ENCODE results near the gene DPCD. TPM values are rescaled to one million over a fixed set of nuclear protein-coding genes. Genes with fewer than 3 reads are reported as not detected.

Gene DPCD
- total RNA-seq, 4 donors from 2014 or later: 18.1 to 73.0 (median 37.3) TPM

DNA sequence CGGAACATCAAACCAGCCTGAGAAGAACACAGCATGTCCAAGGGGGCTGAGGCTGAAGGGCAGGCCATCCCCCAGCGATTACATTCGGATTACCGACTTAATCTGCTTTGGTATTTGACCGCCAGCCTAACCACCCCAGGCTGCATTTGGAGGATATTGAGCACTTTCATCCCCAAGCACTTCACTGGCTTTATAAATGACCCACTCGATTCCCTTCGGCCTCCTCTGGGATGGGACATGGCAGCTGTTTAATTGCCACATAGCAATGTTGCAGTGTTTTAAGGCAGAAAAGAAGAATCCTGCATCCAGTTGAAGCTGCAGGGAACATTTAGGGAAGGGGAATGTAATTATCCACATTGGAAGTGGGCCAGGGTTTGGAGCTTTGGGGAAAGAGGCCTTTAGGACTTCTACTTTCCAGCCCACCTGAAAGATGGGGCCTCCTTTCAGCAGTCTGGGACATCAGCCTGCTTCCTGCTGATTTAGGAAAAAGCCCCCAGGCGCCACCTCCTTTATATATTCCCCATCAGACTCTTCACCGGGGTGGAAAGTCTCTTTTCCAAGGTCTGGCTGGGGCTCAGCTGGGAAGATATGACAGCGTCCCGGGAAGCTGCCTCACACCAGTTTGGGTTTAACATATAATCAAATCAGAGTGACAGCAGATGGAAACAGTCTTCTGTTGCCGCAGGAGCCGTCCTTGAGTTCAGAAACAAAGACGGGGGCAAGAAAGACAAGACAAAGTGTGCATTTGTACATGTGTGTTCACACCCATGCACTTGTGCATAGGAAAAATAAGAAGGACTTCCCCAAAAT lies 9.2 kb downstream of the DPCD start:
- 73 to 81% methylated on average over 14 of the region's 14 CpGs for WGBS, 2 donors
- no peak for TF ChIP-seq POLR2A (IDR thresholded peaks at IDR 0.05)
- TF ChIP-seq, protein P1, sequence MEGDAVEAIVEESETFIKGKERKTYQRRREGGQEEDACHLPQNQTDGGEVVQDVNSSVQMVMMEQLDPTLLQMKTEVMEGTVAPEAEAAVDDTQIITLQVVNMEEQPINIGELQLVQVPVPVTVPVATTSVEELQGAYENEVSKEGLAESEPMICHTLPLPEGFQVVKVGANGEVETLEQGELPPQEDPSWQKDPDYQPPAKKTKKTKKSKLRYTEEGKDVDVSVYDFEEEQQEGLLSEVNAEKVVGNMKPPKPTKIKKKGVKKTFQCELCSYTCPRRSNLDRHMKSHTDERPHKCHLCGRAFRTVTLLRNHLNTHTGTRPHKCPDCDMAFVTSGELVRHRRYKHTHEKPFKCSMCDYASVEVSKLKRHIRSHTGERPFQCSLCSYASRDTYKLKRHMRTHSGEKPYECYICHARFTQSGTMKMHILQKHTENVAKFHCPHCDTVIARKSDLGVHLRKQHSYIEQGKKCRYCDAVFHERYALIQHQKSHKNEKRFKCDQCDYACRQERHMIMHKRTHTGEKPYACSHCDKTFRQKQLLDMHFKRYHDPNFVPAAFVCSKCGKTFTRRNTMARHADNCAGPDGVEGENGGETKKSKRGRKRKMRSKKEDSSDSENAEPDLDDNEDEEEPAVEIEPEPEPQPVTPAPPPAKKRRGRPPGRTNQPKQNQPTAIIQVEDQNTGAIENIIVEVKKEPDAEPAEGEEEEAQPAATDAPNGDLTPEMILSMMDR (IDR thresholded peaks at IDR 0.05): no peak
- Histone ChIP-seq H3K27me3 (no peaks in the 10 kb centered on the region), H3K4me3 (replicated peaks in 1 of 3) (no peak overlapping the region), H3K9me3 (no peaks in the 10 kb centered on the region), H3K36me3 (no peaks in the 10 kb centered on the region), H3K27ac (no peak overlapping the region), H3K4me1 (peaks cover 0 to 7% of the 10 kb centered on the region in 2 donors)
- no peak for DNase-seq
- intact Hi-C loops (cut with DNase I): no loop called here

DNA sequence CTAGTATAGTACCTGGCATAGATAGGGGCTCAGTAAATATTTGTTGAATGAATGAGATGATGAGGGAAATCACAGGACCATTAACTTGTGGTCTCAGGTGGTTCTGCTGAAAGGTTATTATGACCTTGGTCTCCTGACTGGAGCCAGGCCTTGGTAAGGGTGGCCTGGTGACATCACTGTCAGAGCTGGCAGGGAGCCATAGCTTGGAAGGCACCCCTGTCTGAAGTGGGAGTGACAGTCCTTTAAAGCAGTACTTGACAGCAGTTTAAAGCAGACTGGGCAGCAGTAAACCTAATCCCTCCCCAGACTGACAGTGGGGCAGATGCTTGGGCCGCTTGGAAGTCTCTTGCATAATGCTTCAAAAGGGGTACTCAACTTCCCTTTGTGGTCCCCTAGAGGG lies 13.4 kb downstream of the DPCD start:
- intact Hi-C loops (cut with DNase I): no loop called here
- peaks cover 6 to 8% of the 10 kb centered on the region in 2 donors for H3K36me3 ChIP-seq
- no peak overlapping the region for H3K27ac ChIP-seq
- TF ChIP-seq, protein P1 (IDR thresholded peaks at IDR 0.05): no peak
- no peak for TF ChIP-seq POLR2A (IDR thresholded peaks at IDR 0.05)
- 50 to 88% methylated on average over 1 of the region's 1 CpG for WGBS, 2 donors
- H3K4me1 ChIP-seq: peaks cover 0 to 11% of the 10 kb centered on the region in 2 donors
- no peak overlapping the region for H3K4me3 ChIP-seq (replicated peaks in 1 of 3)
- peak; percentile 78 to 82 for DNase-seq
- H3K9me3 ChIP-seq: no peaks in the 10 kb centered on the region
- H3K27me3 ChIP-seq: no peaks in the 10 kb centered on the region

DNA sequence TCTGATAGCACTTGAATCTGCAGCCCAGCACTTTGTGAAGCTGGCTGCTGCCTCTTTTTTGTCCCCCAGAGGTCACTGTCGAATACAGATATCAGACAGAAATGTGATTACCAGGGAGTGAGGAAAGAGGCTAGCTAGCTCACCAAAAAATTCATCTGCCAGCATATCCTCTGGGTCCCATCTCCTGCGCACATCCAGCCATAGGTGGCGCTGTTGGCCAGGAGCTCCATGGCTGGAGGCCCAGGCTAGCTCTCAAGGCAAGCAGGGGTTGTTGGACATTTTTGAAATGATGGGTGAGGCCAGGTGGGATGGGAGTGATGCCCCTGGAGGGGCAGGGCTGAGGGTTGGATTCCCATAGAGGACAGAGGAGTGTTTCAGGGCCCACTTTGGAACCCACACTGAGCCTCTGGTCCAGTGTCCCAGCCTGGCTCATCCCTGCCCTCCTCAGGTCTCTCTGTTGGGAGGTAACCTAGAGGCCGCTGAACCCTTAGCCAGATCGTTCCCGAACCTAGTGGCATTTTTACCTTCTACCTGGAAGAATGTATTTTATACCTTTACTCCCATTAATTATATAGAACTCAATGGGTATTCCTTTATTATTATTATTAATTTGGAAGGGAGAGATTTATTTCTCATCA lies 14.8 kb downstream of the DPCD start:
- Histone ChIP-seq H3K9me3 (no peaks in the 10 kb centered on the region), H3K27me3 (no peaks in the 10 kb centered on the region), H3K27ac (no peak overlapping the region), H3K4me3 (replicated peaks in 1 of 3) (no peak overlapping the region), H3K36me3 (peaks cover 6 to 10% of the 10 kb centered on the region in 2 donors), H3K4me1 (peaks cover 0 to 11% of the 10 kb centered on the region in 2 donors)
- intact Hi-C loops (cut with DNase I): no loop called here
- no peak for TF ChIP-seq POLR2A (IDR thresholded peaks at IDR 0.05)
- TF ChIP-seq, protein P1 (IDR thresholded peaks at IDR 0.05): peak; percentile 47 to 85 (median 66)
- WGBS, 2 donors: 46 to 60% methylated on average over 6 of the region's 6 CpGs
- DNase-seq: peak; percentile 69 to 75

DNA sequence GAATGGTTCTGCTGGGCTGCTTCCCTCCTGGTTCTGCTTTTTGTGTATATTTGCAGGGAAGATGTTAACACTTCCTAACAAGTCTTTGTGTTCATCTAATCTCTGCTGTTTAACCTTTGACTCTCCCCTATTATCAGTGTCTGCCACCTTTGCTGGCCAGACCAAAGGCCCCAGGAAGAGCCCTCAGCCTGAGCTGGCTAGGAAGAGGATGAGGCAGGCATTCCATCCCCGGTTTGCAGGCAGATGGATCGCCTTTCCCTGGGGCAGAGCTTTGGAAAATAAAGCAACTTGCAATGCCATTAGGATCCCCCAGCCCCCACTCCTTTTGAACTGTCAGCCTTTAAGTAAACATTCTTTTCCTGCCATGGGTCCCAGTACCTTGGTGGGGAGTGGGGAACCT lies 19.0 kb downstream of the DPCD start:
- TF ChIP-seq, protein P1 (IDR thresholded peaks at IDR 0.05): no peak
- no peak for TF ChIP-seq POLR2A (IDR thresholded peaks at IDR 0.05)
- Histone ChIP-seq H3K4me1 (peaks cover 0 to 6% of the 10 kb centered on the region in 2 donors), H3K36me3 (peaks cover 30 to 42% of the 10 kb centered on the region in 2 donors), H3K27ac (no peak overlapping the region), H3K4me3 (replicated peaks in 1 of 3) (no peak overlapping the region), H3K27me3 (no peaks in the 10 kb centered on the region), H3K9me3 (no peaks in the 10 kb centered on the region)
- 48 to 50% methylated on average over 2 of the region's 2 CpGs for WGBS, 2 donors
- intact Hi-C loops (cut with DNase I): loop anchor here (5.0 kb wide), 1 partner anchor 170 kb away; the partner anchor contains the start of gene FGF8
- no peak for DNase-seq

- H3K4me3 ChIP-seq (replicated peaks in 1 of 3): no peak overlapping the region
- intact Hi-C loops (cut with DNase I): loop anchor here (5.0 kb wide), 1 partner anchor 168 kb away; the partner anchor contains the start of gene FGF8
- peaks cover 2 to 4% of the 10 kb centered on the region in 2 donors for H3K4me1 ChIP-seq
- H3K36me3 ChIP-seq: peaks cover 30 to 45% of the 10 kb centered on the region in 2 donors
- H3K9me3 ChIP-seq: no peaks in the 10 kb centered on the region
- 84 to 86% methylated on average over 4 of the region's 4 CpGs for WGBS, 2 donors
- no peak overlapping the region for H3K27ac ChIP-seq
- no peaks in the 10 kb centered on the region for H3K27me3 ChIP-seq
- DNase-seq: no peak
- TF ChIP-seq, protein P1 (IDR thresholded peaks at IDR 0.05): no peak
- TF ChIP-seq POLR2A (IDR thresholded peaks at IDR 0.05): no peak
Measured at GRCh38 chr10:101609481-101609880, 21.4 kb downstream of the DPCD start.
